ENCODE measurements around the gene TLCD2. TPM values are rescaled to one million over a fixed set of nuclear protein-coding genes. Genes with fewer than 3 reads are reported as not detected.
"Not testable (repeated sequence)": the region's sequence is repeated elsewhere in the genome, so short reads cannot be mapped to it uniquely, and the experiment has no call there.

The TLCD2 gene
- total RNA-seq, 1 donor from 2014 or later, result 4.0 TPM

GRCh38 chr17:1707107-1707506 lies 3.1 kb downstream of the TLCD2 start:
- Mint-ChIP-seq H3K36me3 (no peaks in the 10 kb centered on the region), H3K4me1 (ENCODE audit: unreplicated experiment) (peaks cover 12% of the 10 kb centered on the region), H3K4me3 (no peak overlapping the region), H3K27ac (peak overlapping the region; percentile 28), H3K27me3 (peaks cover 13% of the 10 kb centered on the region), H3K9me3 (no peaks in the 10 kb centered on the region)
- no peak for TF ChIP-seq CTCF (conservative IDR thresholded peaks at IDR 0.05)
- no peak for DNase-seq (ENCODE audit: extremely low spot score, unreplicated experiment)

GRCh38 chr17:1705004-1705403 lies 5.2 kb downstream of the TLCD2 start:
- DNase-seq (ENCODE audit: extremely low spot score, unreplicated experiment), result no peak
- H3K4me1 Mint-ChIP-seq (ENCODE audit: unreplicated experiment), result peaks cover 5% of the 10 kb centered on the region
- H3K9me3 Mint-ChIP-seq, result no peaks in the 10 kb centered on the region
- no peak overlapping the region for H3K27ac Mint-ChIP-seq
- no peaks in the 10 kb centered on the region for H3K36me3 Mint-ChIP-seq
- no peak for TF ChIP-seq CTCF (conservative IDR thresholded peaks at IDR 0.05)
- peaks cover 13% of the 10 kb centered on the region for H3K27me3 Mint-ChIP-seq
- no peak overlapping the region for H3K4me3 Mint-ChIP-seq

- Mint-ChIP-seq H3K27me3 (peaks cover 13% of the 10 kb centered on the region), H3K36me3 (no peaks in the 10 kb centered on the region), H3K9me3 (no peaks in the 10 kb centered on the region), H3K27ac (no peak overlapping the region), H3K4me3 (no peak overlapping the region), H3K4me1 (ENCODE audit: unreplicated experiment) (peaks cover 5% of the 10 kb centered on the region)
- no peak for DNase-seq (ENCODE audit: extremely low spot score, unreplicated experiment)
- no peak for TF ChIP-seq CTCF (conservative IDR thresholded peaks at IDR 0.05)
These were observed 7.1 kb downstream of the TLCD2 start for GRCh38 chr17:1703063-1703462.

GRCh38 chr17:1699891-1700290 lies 10.3 kb downstream of the TLCD2 start:
- H3K36me3 Mint-ChIP-seq, result not testable (repeated sequence)

GRCh38 chr17:1697681-1698080 lies 12.5 kb downstream of the TLCD2 start:
- Mint-ChIP-seq H3K27ac (no peak overlapping the region), H3K36me3 (no peaks in the 10 kb centered on the region), H3K9me3 (peaks cover 2% of the 10 kb centered on the region), H3K27me3 (no peaks in the 10 kb centered on the region), H3K4me3 (no peak overlapping the region), H3K4me1 (ENCODE audit: unreplicated experiment) (peaks cover 3% of the 10 kb centered on the region)
- DNase-seq (ENCODE audit: extremely low spot score, unreplicated experiment), result no peak
- no peak for TF ChIP-seq CTCF (conservative IDR thresholded peaks at IDR 0.05)

More at GRCh38 chr17:1699891-1700290, 10.3 kb downstream of the TLCD2 start:
- H3K27me3 Mint-ChIP-seq; H3K9me3 Mint-ChIP-seq; H3K4me1 Mint-ChIP-seq (ENCODE audit: unreplicated experiment); H3K27ac Mint-ChIP-seq; DNase-seq (ENCODE audit: extremely low spot score, unreplicated experiment); H3K4me3 Mint-ChIP-seq: not testable (repeated sequence)

GRCh38 chr17:1695365-1695764 lies 14.8 kb downstream of the TLCD2 start:
- Mint-ChIP-seq H3K4me3 (no peak overlapping the region), H3K4me1 (ENCODE audit: unreplicated experiment) (peaks cover 3% of the 10 kb centered on the region), H3K27me3 (no peaks in the 10 kb centered on the region), H3K9me3 (peaks cover 4% of the 10 kb centered on the region), H3K36me3 (no peaks in the 10 kb centered on the region), H3K27ac (no peak overlapping the region)
- no peak for DNase-seq (ENCODE audit: extremely low spot score, unreplicated experiment)
- TF ChIP-seq CTCF (conservative IDR thresholded peaks at IDR 0.05), result no peak
